IMR-90 (cell line): ENCODE data around the gene PPM1H. TPM values are rescaled to one million over a fixed set of nuclear protein-coding genes. Genes with fewer than 3 reads are reported as not detected.

Source experiments
- ATAC-seq: fragments of 200-7000 bp; cut with Tn5 transposase; 2 replicates; pipeline ENCODE4 v1.9.1; 2020; ENCODE audit warnings: low read depth, mild to moderate bottlenecking, moderate library complexity
- BruUV-seq: library from RNA; stranded (reverse); fragments of 400-500 nt; replicated peaks from 2 replicates; lab custom pipeline; 2021; lab: Mats Ljungman, UMichigan
- CTCF ChIA-PET: fragments of 300-600 bp; formaldehyde crosslinking; extraction: SDS; loops from one replicate; lab custom pipeline; 2021; ENCODE audit warnings: antibody characterized with exemption; lab: Yijun Ruan, JAX
- POLR2A ChIA-PET: fragments of 300-600 bp; sonication (Branson Sonifier 250); formaldehyde crosslinking; loops from one replicate; lab custom pipeline; 2022; ENCODE audit warnings: antibody characterized with exemption; ENCODE audit not compliant: unreplicated experiment; lab: Charles Lee
- DNase-seq: peaks from one replicate; pipeline ENCODE4 v3.0.0; 2013
- H2AFZ ChIP-seq: replicated peaks from 2 replicates; pipeline ENCODE3; 2013; ENCODE audit warnings: low read length, mild to moderate bottlenecking; ENCODE audit not compliant: poor library complexity
- H2AK5ac ChIP-seq: 2 replicates; pipeline ENCODE4 v1.6.1; 2013; ENCODE audit warnings: low read depth, low read length, inconsistent platforms
- H2AK9ac ChIP-seq: replicated peaks from 2 replicates; pipeline ENCODE3; 2013; ENCODE audit warnings: mild to moderate bottlenecking, low read depth, low read length, moderate library complexity; ENCODE audit not compliant: poor library complexity
- H2BK120ac ChIP-seq: 2 replicates; pipeline ENCODE4 v1.6.1; 2013; ENCODE audit warnings: low read depth, low read length, inconsistent platforms
- H2BK15ac ChIP-seq: 3 replicates; pipeline ENCODE4 v1.6.1; 2013; ENCODE audit warnings: low read depth, low read length, inconsistent platforms
- H2BK20ac ChIP-seq: 2 replicates; pipeline ENCODE4 v1.6.1; 2013; ENCODE audit warnings: low read depth, mild to moderate bottlenecking, inconsistent platforms, low read length, moderate library complexity
- H2BK5ac ChIP-seq: 2 replicates; pipeline ENCODE4 v1.6.1; 2013; ENCODE audit warnings: mild to moderate bottlenecking, low read depth, low read length, inconsistent platforms; ENCODE audit not compliant: poor library complexity, severe bottlenecking
- H3K14ac ChIP-seq: replicated peaks from 2 replicates; pipeline ENCODE4 v1.6.1; 2013; ENCODE audit warnings: low read depth, low read length, inconsistent platforms
- H3K18ac ChIP-seq: 2 replicates; pipeline ENCODE4 v1.6.1; 2013; ENCODE audit warnings: low read depth, low read length, control low read depth
- H3K23ac ChIP-seq: 2 replicates; pipeline ENCODE4 v1.6.1; 2013; ENCODE audit warnings: low read depth, low read length, inconsistent platforms
- H3K27ac ChIP-seq: 2 replicates; pipeline ENCODE4 v1.5.1; 2013; ENCODE audit warnings: mild to moderate bottlenecking, control low read depth, low read length; ENCODE audit not compliant: insufficient read depth
- H3K27me3 ChIP-seq: 2 replicates; pipeline ENCODE4 v1.6.1; 2013; ENCODE audit warnings: low read length; ENCODE audit not compliant: control insufficient read depth, insufficient read depth
- H3K36me3 ChIP-seq: 2 replicates; pipeline ENCODE4 v1.6.1; 2013; ENCODE audit warnings: low read length, mixed read lengths; ENCODE audit not compliant: control insufficient read depth, insufficient read depth
- H3K4ac ChIP-seq: 2 replicates; pipeline ENCODE4 v1.6.1; 2013; ENCODE audit warnings: low read depth, low read length, inconsistent platforms
- H3K4me1 ChIP-seq: 2 replicates; pipeline ENCODE4 v1.6.1; 2013; ENCODE audit warnings: low read length, mixed read lengths; ENCODE audit not compliant: control insufficient read depth, insufficient read depth
- H3K4me2 ChIP-seq: 2 replicates; pipeline ENCODE4 v1.6.1; 2013; ENCODE audit warnings: low read depth, mild to moderate bottlenecking, control low read depth, low read length, moderate library complexity
- H3K4me3 ChIP-seq: 2 replicates; pipeline ENCODE4 v1.5.1; 2013; ENCODE audit warnings: low read depth, mild to moderate bottlenecking, control low read depth, low read length, moderate library complexity; ENCODE audit not compliant: insufficient read depth
- H3K56ac ChIP-seq: 2 replicates; pipeline ENCODE4 v1.6.1; 2013; ENCODE audit warnings: low read length, inconsistent platforms; ENCODE audit not compliant: insufficient read depth; ENCODE audit errors: extremely low read depth
- H3K79me1 ChIP-seq, 2 experiments: 2 replicates each; pipeline ENCODE4 v1.6.1; 2013; ENCODE audit warnings: low read length in 2 of 2, inconsistent platforms in 1 of 2, low read depth in 1 of 2
- H3K9ac ChIP-seq: 2 replicates; pipeline ENCODE4 v1.6.1; 2013; ENCODE audit warnings: low read depth, low read length, control low read depth
- H3K9me1 ChIP-seq: 2 replicates; pipeline ENCODE4 v1.6.1; 2013; ENCODE audit warnings: low read length, inconsistent platforms; ENCODE audit not compliant: insufficient read depth
- H3K9me3 ChIP-seq: 2 replicates; pipeline ENCODE4 v1.6.1; 2013; ENCODE audit warnings: low read length; ENCODE audit not compliant: control insufficient read depth, insufficient read depth
- H4K20me1 ChIP-seq: 2 replicates; pipeline ENCODE4 v1.6.1; 2013; ENCODE audit warnings: low read length, inconsistent platforms; ENCODE audit not compliant: insufficient read depth
- H4K5ac ChIP-seq: 2 replicates; pipeline ENCODE4 v1.6.1; 2013; ENCODE audit warnings: mild to moderate bottlenecking, low read depth, low read length, control low read depth
- H4K8ac ChIP-seq, 2 experiments: 2 replicates each; pipeline ENCODE4 v1.6.1; 2013; ENCODE audit warnings: low read depth in 2 of 2, low read length in 2 of 2, control low read depth in 1 of 2, inconsistent platforms in 1 of 2
- H4K91ac ChIP-seq: 2 replicates; pipeline ENCODE4 v1.6.1; 2013; ENCODE audit warnings: low read depth, low read length, inconsistent platforms; ENCODE audit not compliant: insufficient read depth
- BHLHE40 ChIP-seq: fragments of 150-350 bp; IDR thresholded peaks from 2 replicates; pipeline ENCODE4 v1.6.1; 2016; ENCODE audit warnings: mild to moderate bottlenecking, low read depth, low read length
- CEBPB ChIP-seq: IDR thresholded peaks from 2 replicates; pipeline ENCODE4 v1.6.1; 2012; ENCODE audit warnings: low read depth, low read length, improper control_type of control experiment
- CHD1 ChIP-seq: IDR thresholded peaks from 2 replicates; pipeline ENCODE4 v1.6.1; 2012; ENCODE audit warnings: low read depth, low read length, improper control_type of control experiment
- CTCF ChIP-seq: conservative IDR thresholded peaks from 2 replicates; pipeline ENCODE4 v1.5.1; 2012; ENCODE audit warnings: mild to moderate bottlenecking, low read depth, low read length, improper control_type of control experiment
- MAFK ChIP-seq: IDR thresholded peaks from 2 replicates; pipeline ENCODE4 v1.6.1; 2012; ENCODE audit warnings: low read depth, low read length, improper control_type of control experiment
- NFE2L2 ChIP-seq: fragments of 150-350 bp; IDR thresholded peaks from 2 replicates; pipeline ENCODE4 v1.6.1; 2016; ENCODE audit warnings: low read depth, mild to moderate bottlenecking, low read length
- RCOR1 ChIP-seq: IDR thresholded peaks from 2 replicates; pipeline ENCODE4 v1.6.1; 2012; ENCODE audit warnings: mild to moderate bottlenecking, low read length, improper control_type of control experiment; ENCODE audit not compliant: insufficient replicate concordance
- RFX5 ChIP-seq: IDR thresholded peaks from 2 replicates; pipeline ENCODE4 v1.8.0; 2012; ENCODE audit warnings: low read depth, mild to moderate bottlenecking, low read length, moderate library complexity
- SMC3 ChIP-seq: fragments of 150-350 bp; IDR thresholded peaks from 2 replicates; pipeline ENCODE4 v1.6.1; 2016; ENCODE audit warnings: low read depth, mild to moderate bottlenecking, antibody characterized with exemption, low read length, moderate library complexity
- WGBS, 2 experiments: methylation state at CpG; one replicate each; pipeline versions ENCODE4 v1.1.5 to v1.1.7; 2013; ENCODE audit warnings: missing lambda C conversion rate in 2 of 2; ENCODE audit not compliant: insufficient read length in 1 of 2; ENCODE audit errors: extremely low coverage in 2 of 2; 5-methylcytosine and 5-hydroxymethylcytosine counted together
- dilution Hi-C: fragments of 300-500 bp; cut with HindIII; formaldehyde crosslinking; loops from one replicate; pipeline ENCODE4 v1.14.3; 2018; ENCODE audit warnings: low sequenced_read_pairs; ENCODE audit not compliant: unreplicated experiment
- in situ Hi-C: fragments of 300-500 bp; cut with MboI; formaldehyde crosslinking; loops from 3 replicates; pipeline ENCODE4 v1.14.3; 2019; ENCODE audit warnings: low sequenced_read_pairs, inconsistent platforms, mixed read lengths
- intact Hi-C: fragments of 100-400 bp; cut with micrococcal nuclease; formaldehyde crosslinking; loops from 2 replicates; pipeline ENCODE4 v1.10.0; 2022
- polyA plus RNA-seq, 3 experiments: library from polyadenylated mRNA; depleted of rRNA; stranded (reverse); fragments of >200 nt; gene quantifications; 2 replicates each; pipeline ENCODE4 v1.2.3, GENCODE V29; 2012; ENCODE audit warnings: low replicate concordance in 1 of 3
- total RNA-seq: library from RNA; depleted of rRNA; stranded (reverse); fragments of >200 nt; gene quantifications from 2 replicates; pipeline ENCODE4 v1.2.3, GENCODE V29; 2012
- TF ChIP-seq, protein P1 (sequence below): fragments of 150-350 bp; IDR thresholded peaks from 2 replicates; pipeline ENCODE4 v1.6.1; 2017; ENCODE audit warnings: mild to moderate bottlenecking, antibody characterized with exemption, low read length, low read depth
- TF ChIP-seq, protein P2 (sequence below): fragments of 150-350 bp; IDR thresholded peaks from 2 replicates; pipeline ENCODE4 v1.6.1; 2016; ENCODE audit warnings: low read depth, mild to moderate bottlenecking, low read length, moderate library complexity, borderline replicate concordance

Gene PPM1H
- total and polyA plus RNA-seq, 2 of the 4 experiments (the other 2 are of a cell fraction) = 0.14 to 0.18 TPM

DNA sequence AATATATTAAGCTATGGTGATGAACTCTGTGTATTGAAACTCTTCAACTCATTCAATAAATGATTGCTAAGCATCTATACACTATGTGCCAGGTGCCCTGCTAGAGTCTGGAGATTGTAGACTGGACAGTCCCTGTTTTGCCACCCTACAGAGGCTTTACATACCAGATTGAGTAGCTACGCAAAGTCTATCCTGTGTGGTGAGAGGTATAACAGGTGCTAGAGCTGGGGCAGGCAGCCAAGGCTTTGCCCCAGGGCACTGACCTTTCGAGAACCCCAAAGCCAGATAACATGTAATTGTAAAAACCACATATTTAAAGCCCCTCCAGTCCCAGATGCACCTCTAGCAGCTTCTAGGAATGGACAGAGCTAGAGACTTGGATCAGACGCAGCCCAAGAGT, 52.8 kb downstream of the PPM1H start:
- no peak overlapping the region for H2BK15ac ChIP-seq
- ATAC-seq (no peak), DNase-seq (no peak)
- no peak overlapping the region for H3K56ac ChIP-seq
- dilution Hi-C loops (no loop called here), intact Hi-C loops (no loop called here), in situ Hi-C loops (no loop called here)
- H4K20me1 ChIP-seq = no peaks in the 10 kb centered on the region
- WGBS, 2 experiments = no CpG with 5 or more reads among the region's 3 CpGs
- H4K5ac ChIP-seq = no peak overlapping the region
- TF ChIP-seq CTCF (no peak), NFE2L2 (no peak), CHD1 (no peak), MAFK (no peak), RFX5 (no peak), CEBPB (no peak), SMC3 (no peak), BHLHE40 (no peak), RCOR1 (no peak)
- TF ChIP-seq, protein P1, sequence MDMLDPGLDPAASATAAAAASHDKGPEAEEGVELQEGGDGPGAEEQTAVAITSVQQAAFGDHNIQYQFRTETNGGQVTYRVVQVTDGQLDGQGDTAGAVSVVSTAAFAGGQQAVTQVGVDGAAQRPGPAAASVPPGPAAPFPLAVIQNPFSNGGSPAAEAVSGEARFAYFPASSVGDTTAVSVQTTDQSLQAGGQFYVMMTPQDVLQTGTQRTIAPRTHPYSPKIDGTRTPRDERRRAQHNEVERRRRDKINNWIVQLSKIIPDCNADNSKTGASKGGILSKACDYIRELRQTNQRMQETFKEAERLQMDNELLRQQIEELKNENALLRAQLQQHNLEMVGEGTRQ = no peak
- TF ChIP-seq, protein P2, sequence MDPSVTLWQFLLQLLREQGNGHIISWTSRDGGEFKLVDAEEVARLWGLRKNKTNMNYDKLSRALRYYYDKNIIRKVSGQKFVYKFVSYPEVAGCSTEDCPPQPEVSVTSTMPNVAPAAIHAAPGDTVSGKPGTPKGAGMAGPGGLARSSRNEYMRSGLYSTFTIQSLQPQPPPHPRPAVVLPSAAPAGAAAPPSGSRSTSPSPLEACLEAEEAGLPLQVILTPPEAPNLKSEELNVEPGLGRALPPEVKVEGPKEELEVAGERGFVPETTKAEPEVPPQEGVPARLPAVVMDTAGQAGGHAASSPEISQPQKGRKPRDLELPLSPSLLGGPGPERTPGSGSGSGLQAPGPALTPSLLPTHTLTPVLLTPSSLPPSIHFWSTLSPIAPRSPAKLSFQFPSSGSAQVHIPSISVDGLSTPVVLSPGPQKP = no peak
- no peak overlapping the region for H3K4me3 ChIP-seq
- BruUV-seq = no TSS peak
- no peak overlapping the region for H3K4ac ChIP-seq
- no peak overlapping the region for H3K27ac ChIP-seq
- H3K36me3 ChIP-seq = no peaks in the 10 kb centered on the region
- H2BK5ac ChIP-seq = no peak overlapping the region
- ChIA-PET CTCF (interaction anchor here (0.8 kb wide), 1 partner anchor 25 kb away, joined by 3 read pairs; no protein-coding TSS in a partner anchor), POLR2A (no interaction called here)
- no peak overlapping the region for H3K14ac ChIP-seq
- no peaks in the 10 kb centered on the region for H3K4me1 ChIP-seq
- no peak overlapping the region for H3K9ac ChIP-seq
- H2AFZ ChIP-seq = no peak overlapping the region
- H3K27me3 ChIP-seq = peaks cover 14% of the 10 kb centered on the region
- H3K9me3 ChIP-seq = no peaks in the 10 kb centered on the region
- no peak overlapping the region for H3K4me2 ChIP-seq
- no peak overlapping the region for H4K91ac ChIP-seq
- H3K23ac ChIP-seq = no peak overlapping the region
- no peak overlapping the region for H2AK5ac ChIP-seq
- no peak overlapping the region for H4K8ac ChIP-seq
- H3K18ac ChIP-seq = no peak overlapping the region
- no peak overlapping the region for H2BK120ac ChIP-seq
- H3K79me1 ChIP-seq = no peaks in the 10 kb centered on the region
- H2BK20ac ChIP-seq = no peak overlapping the region
- H2AK9ac ChIP-seq = no peak overlapping the region
- no peaks in the 10 kb centered on the region for H3K9me1 ChIP-seq
